Right atrium auricular region (tissue), 2 donors: ENCODE data around the gene APC. TPM values are rescaled to one million over a fixed set of nuclear protein-coding genes. Genes with fewer than 3 reads are reported as not detected.
"Not testable (repeated sequence)": the region's sequence is repeated elsewhere in the genome, so short reads cannot be mapped to it uniquely, and the experiment has no call there.

Source experiments
- DNase-seq: peaks from one replicate; pipeline ENCODE4 v3.0.0-alpha.2; 2019; ENCODE audit warnings: low spot score
- H3K27ac ChIP-seq, 2 donors: fragments of 200-600 bp; sonication (generic); 1 replicate in 1 of 2; 2 replicates in 1 of 2; pipeline ENCODE4 v1.5.1; 2016 to 2019
- H3K27me3 ChIP-seq, 2 donors: fragments of 200-600 bp; sonication (generic); one replicate each; pipeline versions ENCODE4 v1.5.1 to v1.6.0; 2017 to 2019
- H3K36me3 ChIP-seq: fragments of 200-600 bp; sonication (generic); one replicate; pipeline ENCODE4 v1.5.1; 2016
- H3K4me1 ChIP-seq, 2 donors: fragments of 200-600 bp; sonication (generic); one replicate each; pipeline versions ENCODE4 v1.5.1 to v1.6.0; 2017 to 2019
- H3K4me3 ChIP-seq, 2 donors: fragments of 200-600 bp; sonication (generic); 1 replicate in 1 of 2; 2 replicates in 1 of 2; pipeline ENCODE4 v1.5.1; 2017 to 2019; ENCODE audit warnings: mild to moderate bottlenecking in 1 of 2, moderate library complexity in 1 of 2
- H3K9me3 ChIP-seq, 2 donors: fragments of 200-600 bp; sonication (generic); one replicate each; pipeline ENCODE4 v1.5.1; 2019
- total RNA-seq, 2 donors: library from RNA; depleted of rRNA; stranded (reverse); fragments of >200 nt; gene quantifications; one replicate each; pipeline ENCODE4 v1.1.0, GENCODE V29; 2016
- TF ChIP-seq, protein P1 (sequence below), 2 donors: fragments of 200-600 bp; sonication (generic); IDR thresholded peaks; one replicate each; pipeline ENCODE4 v1.5.1; 2019; ENCODE audit warnings: antibody characterized with exemption in 2 of 2

APC gene
- total RNA-seq, 2 donors from 2014 or later, result 38.3 to 50.9 TPM

DNA sequence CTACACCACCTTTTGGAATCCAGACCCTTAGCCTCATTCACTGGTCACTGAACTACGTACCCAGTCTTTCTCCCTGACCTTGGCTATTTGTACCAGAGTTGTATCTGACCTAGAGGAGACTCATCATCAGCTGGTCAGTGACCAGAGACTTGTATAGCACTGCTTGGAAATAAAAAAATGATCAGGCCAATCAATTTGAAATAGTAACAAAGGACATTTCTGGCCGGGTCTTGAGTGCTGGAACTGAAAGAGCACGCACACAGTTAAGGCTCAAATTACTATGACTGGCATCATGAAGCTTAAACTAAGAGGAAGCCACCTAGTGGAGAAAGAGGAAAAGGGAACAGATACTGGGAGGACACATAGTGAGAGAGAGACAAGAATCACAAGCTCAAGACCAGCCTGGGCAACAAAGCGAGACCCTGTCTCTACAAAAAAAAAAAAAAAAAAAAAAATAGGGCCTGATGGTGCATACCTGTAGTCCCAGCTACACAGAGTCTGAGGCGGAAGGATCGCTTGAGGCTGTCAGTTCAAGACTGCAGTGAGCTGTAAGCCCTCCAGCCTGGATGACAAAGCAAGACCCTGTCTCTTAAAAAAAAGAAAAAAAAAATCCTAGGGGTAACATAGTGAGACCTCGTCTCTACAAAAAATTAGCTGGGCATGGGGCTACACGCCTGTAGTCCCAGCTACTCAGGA, 110.6 kb downstream of the APC start:
- H3K4me3 ChIP-seq, result no peak overlapping the region
- TF ChIP-seq, protein P1, sequence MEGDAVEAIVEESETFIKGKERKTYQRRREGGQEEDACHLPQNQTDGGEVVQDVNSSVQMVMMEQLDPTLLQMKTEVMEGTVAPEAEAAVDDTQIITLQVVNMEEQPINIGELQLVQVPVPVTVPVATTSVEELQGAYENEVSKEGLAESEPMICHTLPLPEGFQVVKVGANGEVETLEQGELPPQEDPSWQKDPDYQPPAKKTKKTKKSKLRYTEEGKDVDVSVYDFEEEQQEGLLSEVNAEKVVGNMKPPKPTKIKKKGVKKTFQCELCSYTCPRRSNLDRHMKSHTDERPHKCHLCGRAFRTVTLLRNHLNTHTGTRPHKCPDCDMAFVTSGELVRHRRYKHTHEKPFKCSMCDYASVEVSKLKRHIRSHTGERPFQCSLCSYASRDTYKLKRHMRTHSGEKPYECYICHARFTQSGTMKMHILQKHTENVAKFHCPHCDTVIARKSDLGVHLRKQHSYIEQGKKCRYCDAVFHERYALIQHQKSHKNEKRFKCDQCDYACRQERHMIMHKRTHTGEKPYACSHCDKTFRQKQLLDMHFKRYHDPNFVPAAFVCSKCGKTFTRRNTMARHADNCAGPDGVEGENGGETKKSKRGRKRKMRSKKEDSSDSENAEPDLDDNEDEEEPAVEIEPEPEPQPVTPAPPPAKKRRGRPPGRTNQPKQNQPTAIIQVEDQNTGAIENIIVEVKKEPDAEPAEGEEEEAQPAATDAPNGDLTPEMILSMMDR (IDR thresholded peaks at IDR 0.05), result peak; percentile 43 to 65
- no peaks in the 10 kb centered on the region for H3K27me3 ChIP-seq
- H3K9me3 ChIP-seq, result no peaks in the 10 kb centered on the region
- H3K4me1 ChIP-seq, result no peaks in the 10 kb centered on the region
- peak overlapping the region in 1 of 2 donors; percentile 0 for H3K27ac ChIP-seq
- no peaks in the 10 kb centered on the region for H3K36me3 ChIP-seq
- DNase-seq, result no peak

DNA sequence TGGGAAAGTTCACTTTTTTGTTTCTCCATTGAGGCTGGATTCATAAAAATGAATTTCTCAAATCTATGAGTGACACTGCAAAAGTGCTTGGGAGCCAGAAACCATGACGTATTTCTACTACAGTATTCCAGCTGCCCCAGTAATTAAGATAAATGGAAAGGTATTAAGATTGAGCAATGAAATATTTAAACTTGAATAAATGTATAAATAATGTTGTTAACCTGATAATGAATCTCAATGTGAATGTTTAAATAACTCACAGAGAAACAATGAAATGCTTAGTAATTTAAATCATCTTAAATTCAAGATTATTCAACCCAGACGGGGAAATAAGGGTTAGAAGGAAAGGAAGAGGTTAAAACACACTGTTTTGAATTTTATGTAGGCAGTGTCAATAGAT, 112.2 kb downstream of the APC start:
- no peaks in the 10 kb centered on the region for H3K36me3 ChIP-seq
- H3K27me3 ChIP-seq, result no peaks in the 10 kb centered on the region
- no peak for DNase-seq
- TF ChIP-seq, protein P1 (IDR thresholded peaks at IDR 0.05), result no peak
- H3K9me3 ChIP-seq, result no peaks in the 10 kb centered on the region
- no peak overlapping the region for H3K27ac ChIP-seq
- no peaks in the 10 kb centered on the region for H3K4me1 ChIP-seq
- no peak overlapping the region for H3K4me3 ChIP-seq

DNA sequence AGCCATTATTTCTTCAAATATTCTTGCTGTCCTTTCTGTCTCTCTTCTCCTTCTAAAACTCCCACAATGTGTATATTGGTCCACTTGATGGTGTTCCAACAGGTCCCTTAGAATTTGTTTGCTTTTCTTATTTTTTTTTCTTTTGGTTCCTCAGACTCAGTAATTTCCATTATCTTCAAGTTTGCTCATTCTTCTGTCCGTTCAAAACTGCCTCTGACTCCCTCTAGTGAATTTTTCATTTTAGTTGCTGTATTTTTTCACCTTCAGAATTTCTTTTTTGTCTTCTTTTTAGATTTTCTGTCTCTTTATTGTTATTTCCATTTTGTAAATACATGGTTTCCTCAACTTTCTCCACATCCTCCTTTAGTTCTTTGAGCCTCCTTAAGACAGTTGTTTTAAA, 117.0 kb downstream of the APC start:
- DNase-seq, result no peak
- Histone ChIP-seq H3K4me3 (no peak overlapping the region), H3K27me3 (no peaks in the 10 kb centered on the region), H3K4me1 (no peaks in the 10 kb centered on the region), H3K9me3 (no peaks in the 10 kb centered on the region), H3K27ac (no peak overlapping the region), H3K36me3 (no peaks in the 10 kb centered on the region)
- TF ChIP-seq, protein P1 (IDR thresholded peaks at IDR 0.05), result no peak

DNA sequence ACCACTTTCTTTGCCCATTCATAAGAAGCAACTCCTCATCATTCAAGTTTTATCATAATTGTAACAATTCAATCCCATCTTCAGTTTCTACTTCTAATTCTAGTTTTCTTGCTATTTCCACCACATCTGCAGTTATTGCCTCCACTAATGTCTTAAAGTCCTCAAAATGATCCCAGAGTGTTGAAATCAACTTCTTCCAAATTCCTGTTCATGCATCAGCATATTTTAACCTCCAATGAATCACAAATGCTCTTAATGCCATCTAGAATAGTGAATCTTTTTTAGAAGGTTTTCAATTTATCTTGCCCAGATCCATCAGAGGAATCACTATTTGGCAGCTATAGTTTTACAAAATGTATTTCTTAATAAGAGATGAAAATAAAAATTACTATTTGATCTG, 120.2 kb downstream of the APC start:
- no peaks in the 10 kb centered on the region for H3K9me3 ChIP-seq
- no peak overlapping the region for H3K4me3 ChIP-seq
- no peak for DNase-seq
- H3K27ac ChIP-seq, result no peak overlapping the region
- TF ChIP-seq, protein P1 (IDR thresholded peaks at IDR 0.05), result no peak
- H3K4me1 ChIP-seq, result peaks cover 0 to 20% of the 10 kb centered on the region in 2 donors
- H3K36me3 ChIP-seq, result no peaks in the 10 kb centered on the region
- H3K27me3 ChIP-seq, result no peaks in the 10 kb centered on the region

DNA sequence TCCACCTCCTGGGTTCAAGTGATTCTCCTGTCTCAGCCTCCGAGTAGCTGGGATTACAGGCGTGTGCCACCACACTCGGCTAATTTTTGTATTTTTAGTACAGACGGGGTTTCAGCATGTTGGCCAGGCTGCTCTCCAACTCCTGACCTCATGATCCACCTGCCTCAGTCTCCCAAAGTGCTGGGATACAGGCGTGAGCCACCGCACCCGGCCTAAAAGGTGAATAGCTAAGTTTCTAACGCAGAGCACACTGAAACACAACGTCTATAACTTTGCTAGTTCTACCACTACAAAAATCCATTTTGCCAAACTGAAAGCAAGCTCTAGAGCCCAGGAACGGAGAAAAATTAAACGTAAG, 122.9 kb downstream of the APC start:
- peaks cover 14% of the 10 kb centered on the region for H3K36me3 ChIP-seq

DNA sequence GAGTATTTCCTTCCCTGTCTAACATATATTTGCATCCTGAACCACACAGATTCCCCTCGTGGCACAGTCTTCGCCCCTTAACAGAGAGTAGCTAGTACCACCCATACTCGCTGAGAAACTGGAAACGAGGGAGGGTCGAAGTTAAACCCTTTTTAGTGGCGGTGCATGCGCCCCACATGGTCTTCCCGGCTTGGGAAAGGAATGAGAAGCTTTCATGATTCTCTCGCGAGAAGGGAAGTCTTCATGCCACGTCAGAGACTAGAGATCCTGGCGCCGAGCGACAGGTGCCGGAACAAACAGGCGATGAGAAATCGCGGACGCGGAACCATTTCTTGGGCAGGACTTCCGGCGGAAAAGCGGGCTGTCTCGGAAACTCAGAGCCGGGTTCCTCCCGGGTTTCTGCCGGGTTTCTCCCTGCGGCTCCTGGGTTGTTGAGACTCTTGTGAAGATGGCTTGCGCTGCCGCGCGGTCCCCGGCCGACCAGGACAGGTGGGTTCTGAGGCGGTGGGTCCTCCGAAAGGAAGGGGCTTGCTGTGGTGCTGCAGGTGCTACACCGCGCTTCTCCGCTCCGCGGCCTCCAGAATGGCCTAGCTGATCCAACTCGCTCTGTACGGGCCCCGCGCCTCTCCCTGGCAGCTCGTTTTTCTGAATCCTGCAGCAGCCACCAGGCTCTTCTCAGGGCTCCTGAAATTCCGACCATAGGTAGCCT, 123.4 kb downstream of the APC start, which contains the start of gene SRP19:
TSS of gene SRP19 (plus strand) at position 359 of the 709 bp plus-strand sequence. CDS start at position 449, 90 bp downstream.
- TF ChIP-seq, protein P1 (IDR thresholded peaks at IDR 0.05), result peak in 1 of 2 donors; percentile 9
- Histone ChIP-seq H3K4me1 (peaks cover 0 to 33% of the 10 kb centered on the region in 2 donors), H3K36me3 (peaks cover 20% of the 10 kb centered on the region), H3K27me3 (no peaks in the 10 kb centered on the region), H3K27ac (peak within 1 kb of the TSS; percentile 79 to 87), H3K4me3 (peak within 1 kb of the TSS; percentile 83 to 85), H3K9me3 (no peaks in the 10 kb centered on the region)
- peak; percentile 97 for DNase-seq

More for the DNA sequence above, 122.9 kb downstream of the APC start:
- peaks cover 0 to 33% of the 10 kb centered on the region in 2 donors for H3K4me1 ChIP-seq
- H3K27me3 ChIP-seq, DNase-seq, H3K9me3 ChIP-seq: not testable (repeated sequence)
- peak overlapping the region; percentile 83 to 85 for H3K4me3 ChIP-seq
- peak overlapping the region; percentile 79 to 87 for H3K27ac ChIP-seq
